GM23338 (cell line): ENCODE data around the gene EFCAB10.

ENCODE experiments used
- EZH2 ChIP-seq: fragments of 200-600 bp; sonication (generic); IDR thresholded peaks from one replicate; pipeline ENCODE4 v1.8.0; 2017; ENCODE audit warnings: antibody characterized with exemption, mild to moderate bottlenecking, low read depth; ENCODE audit not compliant: unreplicated experiment
- JUNB ChIP-seq: IDR thresholded peaks from one replicate; pipeline ENCODE4 v1.6.1; 2016; ENCODE audit warnings: antibody characterized with exemption; ENCODE audit not compliant: unreplicated experiment
- ZNF114 ChIP-seq: fragments of 250-450 bp; sonication (Bioruptor Pico); IDR thresholded peaks from 2 replicates; pipeline ENCODE4 v1.5.0; 2020; ENCODE audit warnings: mild to moderate bottlenecking, moderate library complexity
- TF ChIP-seq, protein P1 (sequence below), 2 experiments: fragments of 200-600 bp in 1 of 2; sonication (generic) in 1 of 2; conservative IDR thresholded peaks; 2 replicates each; pipeline versions ENCODE4 v1.5.1 to v1.6.1; 2016 to 2017; ENCODE audit warnings: antibody characterized with exemption in 2 of 2, low read depth in 2 of 2, mild to moderate bottlenecking in 2 of 2, moderate library complexity in 1 of 2

DNA sequence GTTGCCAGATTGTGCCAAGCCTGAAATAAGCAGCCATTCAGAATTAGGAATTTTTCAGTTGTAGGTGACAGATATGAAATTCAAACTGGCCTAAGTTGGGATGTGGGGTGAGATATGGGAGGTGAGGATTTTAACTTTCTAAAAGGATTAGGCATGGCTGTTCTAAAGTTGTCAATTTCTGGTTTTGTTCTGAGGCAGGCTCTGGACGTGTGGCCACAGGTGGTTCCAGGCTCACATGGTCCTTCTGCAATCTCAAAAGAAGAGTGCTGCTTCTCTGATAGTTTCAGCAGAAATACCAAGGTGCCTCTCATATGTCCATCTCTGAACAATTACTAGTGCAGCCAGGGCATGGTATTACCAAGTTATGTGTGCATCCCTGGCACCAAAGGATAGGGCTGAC, 21.4 kb downstream of the EFCAB10 start:
- TF ChIP-seq EZH2 (no peak), ZNF114 (CRISPR knock-in tag) (no peak), JUNB (no peak)
- TF ChIP-seq, protein P1, sequence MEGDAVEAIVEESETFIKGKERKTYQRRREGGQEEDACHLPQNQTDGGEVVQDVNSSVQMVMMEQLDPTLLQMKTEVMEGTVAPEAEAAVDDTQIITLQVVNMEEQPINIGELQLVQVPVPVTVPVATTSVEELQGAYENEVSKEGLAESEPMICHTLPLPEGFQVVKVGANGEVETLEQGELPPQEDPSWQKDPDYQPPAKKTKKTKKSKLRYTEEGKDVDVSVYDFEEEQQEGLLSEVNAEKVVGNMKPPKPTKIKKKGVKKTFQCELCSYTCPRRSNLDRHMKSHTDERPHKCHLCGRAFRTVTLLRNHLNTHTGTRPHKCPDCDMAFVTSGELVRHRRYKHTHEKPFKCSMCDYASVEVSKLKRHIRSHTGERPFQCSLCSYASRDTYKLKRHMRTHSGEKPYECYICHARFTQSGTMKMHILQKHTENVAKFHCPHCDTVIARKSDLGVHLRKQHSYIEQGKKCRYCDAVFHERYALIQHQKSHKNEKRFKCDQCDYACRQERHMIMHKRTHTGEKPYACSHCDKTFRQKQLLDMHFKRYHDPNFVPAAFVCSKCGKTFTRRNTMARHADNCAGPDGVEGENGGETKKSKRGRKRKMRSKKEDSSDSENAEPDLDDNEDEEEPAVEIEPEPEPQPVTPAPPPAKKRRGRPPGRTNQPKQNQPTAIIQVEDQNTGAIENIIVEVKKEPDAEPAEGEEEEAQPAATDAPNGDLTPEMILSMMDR (conservative IDR thresholded peaks at IDR 0.05; ENCODE audit: low read depth in 2 of 2) = no peak
